CD4-positive, alpha-beta T cell treated with Interleukin-17A for 1 hour (primary cell): ENCODE data around the gene DOCK2.

Source experiments
- DNase-seq: peaks from one replicate; pipeline ENCODE4 v3.0.0-alpha.2; 2020

DOCK2 gene

DNA sequence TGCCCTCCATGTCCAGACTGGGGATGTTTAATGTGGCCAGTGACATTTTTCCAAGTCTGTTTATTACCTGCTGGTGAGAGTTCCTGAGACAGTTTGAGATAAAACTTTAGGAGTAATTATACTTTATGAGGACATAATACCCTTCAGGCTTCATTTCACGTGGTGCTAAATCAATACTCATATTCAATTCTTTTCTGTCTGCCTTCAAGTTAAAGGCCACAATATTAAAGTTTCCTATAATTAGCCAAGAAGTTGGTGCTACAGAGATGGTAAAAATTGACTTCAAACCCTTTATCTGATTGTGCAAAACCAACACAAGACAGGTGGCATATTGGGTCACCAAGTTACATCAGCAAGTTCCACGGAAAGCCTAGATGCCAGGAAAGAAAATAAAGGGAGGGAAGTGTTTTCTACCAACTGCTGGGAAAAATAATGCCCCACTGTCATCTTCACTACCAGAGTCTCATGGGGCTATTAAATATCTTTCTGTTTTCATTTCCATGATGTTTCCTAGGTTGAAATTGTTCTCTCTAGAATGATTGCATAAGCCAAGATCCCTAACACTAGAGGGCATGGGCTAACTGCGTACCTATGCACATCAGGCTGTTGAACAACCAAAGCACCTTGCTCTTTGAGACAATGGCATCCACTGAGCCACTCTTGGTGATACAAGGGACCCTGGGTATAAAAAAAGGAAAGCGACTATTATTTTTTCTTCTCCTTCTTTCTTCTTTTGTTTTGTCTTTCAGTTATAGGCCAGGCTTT lies 274.6 kb downstream of the DOCK2 start:
- no peak for DNase-seq

DNA sequence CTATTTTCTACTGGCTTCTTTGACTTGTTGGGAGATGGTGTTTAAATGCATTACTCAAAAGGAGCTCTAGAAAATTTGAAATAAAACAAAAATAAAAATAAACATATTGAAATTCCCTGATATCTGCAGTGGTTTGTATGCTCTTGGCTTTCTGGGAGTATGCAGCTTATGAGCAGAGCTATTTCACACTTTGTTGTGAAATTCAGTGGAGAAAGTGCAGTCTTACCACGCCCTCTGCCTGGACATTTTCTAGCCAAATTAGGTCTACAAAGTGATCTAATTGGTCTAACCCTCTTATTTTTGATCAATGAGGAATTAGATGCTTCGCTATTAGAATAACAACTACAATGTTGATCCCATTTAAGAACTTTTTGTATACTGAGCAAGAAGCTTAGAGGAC lies 276.4 kb downstream of the DOCK2 start:
- no peak for DNase-seq

DNA sequence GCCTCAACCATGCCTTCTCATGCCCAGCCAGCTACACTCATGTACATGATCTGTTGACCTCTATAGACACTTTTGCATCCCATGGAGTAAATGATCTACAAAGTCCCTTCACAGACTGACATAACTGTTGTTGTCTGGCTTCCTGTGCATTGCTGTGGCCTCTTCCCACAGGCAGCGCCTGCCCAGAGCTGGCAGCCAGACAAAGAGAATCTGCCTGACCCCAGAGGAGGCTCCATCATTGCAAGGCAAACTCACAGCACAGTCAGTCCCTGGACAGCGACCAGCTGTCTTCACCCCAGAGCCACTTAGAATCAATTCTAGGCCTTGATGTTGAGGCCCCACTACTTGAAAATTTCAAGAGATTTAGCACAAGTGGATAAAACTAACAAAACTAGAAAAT lies 277.7 kb downstream of the DOCK2 start:
- DNase-seq: no peak

GRCh38 chr5:169917500-169917899 lies 280.4 kb downstream of the DOCK2 start:
- no peak for DNase-seq

DNA sequence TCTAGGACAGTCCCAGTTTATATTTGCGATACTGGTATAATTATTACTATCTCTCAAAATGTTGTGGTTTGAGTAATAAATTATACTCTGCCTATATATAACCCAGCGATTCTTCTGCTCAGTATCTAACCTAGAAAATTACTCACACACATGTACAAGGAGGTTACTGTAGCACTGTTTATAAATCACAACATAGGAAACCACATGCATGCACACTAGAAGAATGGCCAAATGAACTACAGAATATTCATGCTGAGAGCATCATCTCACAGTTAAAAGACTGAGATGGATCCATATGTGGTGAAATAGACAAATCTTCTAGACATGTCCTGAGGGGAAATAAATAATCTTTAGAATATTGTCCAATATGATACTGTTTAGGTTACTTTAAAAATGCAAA lies 281.2 kb downstream of the DOCK2 start:
- DNase-seq: no peak

- no peak for DNase-seq
Observed at GRCh38 chr5:169920474-169920873, 283.4 kb downstream of the DOCK2 start.

GRCh38 chr5:169921384-169921783 lies 284.3 kb downstream of the DOCK2 start:
- DNase-seq: no peak

DNA sequence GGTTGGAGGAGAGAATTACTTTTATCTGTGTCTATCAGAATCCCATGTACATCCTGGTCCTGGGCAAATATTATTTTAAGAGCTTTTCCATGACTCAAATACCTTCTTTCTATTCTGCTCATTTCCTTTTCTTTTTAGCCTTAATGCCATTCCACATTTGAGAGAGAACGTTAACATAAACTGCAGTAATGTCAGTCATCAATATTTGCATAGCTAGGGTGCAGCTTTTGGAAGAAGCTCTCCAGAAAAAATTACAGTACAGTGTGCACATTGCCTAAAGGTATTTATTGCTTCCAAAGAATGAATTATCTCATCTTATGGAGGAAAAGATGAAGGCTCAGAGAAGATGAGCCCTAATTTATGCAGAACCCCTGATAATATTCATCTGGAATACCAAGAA lies 284.9 kb downstream of the DOCK2 start:
- no peak for DNase-seq

- no peak for DNase-seq
Observed at GRCh38 chr5:169922474-169922873, 285.4 kb downstream of the DOCK2 start.

- DNase-seq: no peak
Observed at GRCh38 chr5:169923988-169924387, 286.9 kb downstream of the DOCK2 start.

DNA sequence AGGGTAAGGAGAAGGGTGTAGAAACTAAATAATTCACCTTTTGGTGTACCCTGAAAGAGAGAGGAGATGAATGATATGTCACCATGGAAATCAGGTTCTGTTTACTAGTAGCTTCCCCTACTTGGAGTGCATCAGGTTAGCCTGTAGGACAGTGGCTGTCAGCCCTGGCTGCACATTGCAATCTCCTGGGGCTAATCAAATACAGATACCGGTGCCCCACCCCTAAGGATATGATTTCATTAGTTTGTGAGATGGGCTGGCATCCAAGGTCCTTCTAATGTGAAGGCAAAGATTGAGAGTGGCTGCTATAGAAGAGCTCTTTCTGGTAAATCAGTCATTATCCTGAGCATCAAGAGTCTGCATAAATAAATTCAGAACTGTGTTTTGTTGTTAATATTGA lies 296.1 kb downstream of the DOCK2 start:
- DNase-seq: no peak

GRCh38 chr5:169933616-169934015 lies 296.5 kb downstream of the DOCK2 start:
- DNase-seq: no peak

- DNase-seq: no peak
Observed at GRCh38 chr5:169934990-169935389, 297.9 kb downstream of the DOCK2 start.

DNA sequence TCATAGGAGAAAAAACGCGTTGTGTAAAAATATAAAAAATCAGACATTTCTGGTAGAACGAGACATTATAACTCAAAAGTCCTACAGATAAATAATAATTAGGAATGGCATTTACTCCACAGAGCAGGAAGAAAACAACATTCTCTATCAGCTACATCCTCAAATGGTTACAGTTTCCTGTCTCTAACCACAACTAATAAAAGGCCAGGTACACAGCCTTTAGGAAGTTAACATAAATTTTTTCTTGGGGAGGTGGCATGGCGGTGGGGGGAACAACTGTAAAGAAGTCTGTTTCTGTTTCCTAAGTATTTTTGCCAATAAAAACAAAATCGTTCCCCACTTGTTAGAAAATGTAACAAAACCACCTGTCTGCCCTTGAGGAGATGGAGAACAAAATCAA lies 298.7 kb downstream of the DOCK2 start:
- DNase-seq: no peak

GRCh38 chr5:169938439-169938838 lies 301.4 kb downstream of the DOCK2 start:
- DNase-seq: no peak

GRCh38 chr5:169939731-169940130 lies 302.7 kb downstream of the DOCK2 start:
- DNase-seq: no peak

GRCh38 chr5:169941542-169941941 lies 304.5 kb downstream of the DOCK2 start:
- no peak for DNase-seq

DNA sequence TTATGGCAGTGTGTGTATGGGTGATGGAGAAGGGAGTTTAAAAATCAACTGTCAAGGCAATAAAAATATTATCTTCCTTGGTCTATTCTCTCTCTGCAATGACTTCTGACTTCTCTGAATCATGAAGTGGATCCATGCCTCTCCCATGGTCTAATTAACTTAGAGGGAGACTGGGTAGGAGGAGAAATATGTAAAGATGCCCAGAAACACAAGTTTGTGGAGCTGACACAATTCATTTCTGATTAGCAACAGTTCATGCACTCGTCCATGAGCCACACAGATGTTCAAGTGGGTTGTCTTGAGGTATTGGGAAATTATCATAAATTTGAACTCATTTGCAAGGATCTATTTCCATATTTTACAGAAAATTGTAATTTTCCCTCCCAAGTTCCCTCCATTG lies 305.1 kb downstream of the DOCK2 start:
- DNase-seq: no peak

DNA sequence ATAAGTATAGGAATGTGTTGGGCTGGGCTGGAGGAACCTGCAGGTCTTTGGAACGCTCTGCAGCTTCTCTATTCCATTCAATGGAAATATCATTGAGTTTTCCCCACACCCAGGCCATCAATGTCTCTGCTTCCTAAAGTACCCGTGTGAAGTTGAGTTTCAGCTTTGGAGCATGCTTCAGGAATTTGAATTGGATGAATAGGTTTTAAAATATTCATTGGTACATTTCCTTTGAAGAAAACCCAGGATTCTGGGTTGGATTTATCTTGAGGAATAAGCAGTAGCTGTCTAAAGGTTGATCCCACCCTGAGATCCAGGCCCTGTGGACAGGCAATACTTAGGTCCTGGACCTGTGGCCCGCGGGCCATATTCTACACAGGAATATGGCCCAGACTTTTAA lies 306.0 kb downstream of the DOCK2 start:
- DNase-seq: no peak

GRCh38 chr5:169944115-169944514 lies 307.0 kb downstream of the DOCK2 start:
- DNase-seq: no peak

- DNase-seq: no peak
Observed at GRCh38 chr5:169944922-169945680, 308.0 kb downstream of the DOCK2 start.

GRCh38 chr5:169945831-169946261 lies 308.8 kb downstream of the DOCK2 start:
- DNase-seq: no peak

- no peak for DNase-seq
Observed at GRCh38 chr5:169946743-169947295, 309.7 kb downstream of the DOCK2 start.

GRCh38 chr5:169950333-169950732 lies 313.3 kb downstream of the DOCK2 start:
- DNase-seq: no peak
